Measurements from ENCODE around the gene MRPL32. TPM values are rescaled to one million over a fixed set of nuclear protein-coding genes. Genes with fewer than 3 reads are reported as not detected.

MRPL32 gene
- total and polyA plus RNA-seq, 2 of the 13 experiments (the other 11 are each of a cell fraction or from before 2014, with no cell fraction given): 39.0 to 81.2 TPM

GRCh38 chr7:42926204-42926603, 6.0 kb upstream of the MRPL32 start:
- H3K27ac ChIP-seq (ENCODE audit: extremely low read length, insufficient read depth, low read length): no peak overlapping the region
- POLR2A ChIA-PET: no interaction called here
- CTCF ChIA-PET (ENCODE audit: low intra/inter-chr PET ratio, low total read pairs): no interaction called here

DNA sequence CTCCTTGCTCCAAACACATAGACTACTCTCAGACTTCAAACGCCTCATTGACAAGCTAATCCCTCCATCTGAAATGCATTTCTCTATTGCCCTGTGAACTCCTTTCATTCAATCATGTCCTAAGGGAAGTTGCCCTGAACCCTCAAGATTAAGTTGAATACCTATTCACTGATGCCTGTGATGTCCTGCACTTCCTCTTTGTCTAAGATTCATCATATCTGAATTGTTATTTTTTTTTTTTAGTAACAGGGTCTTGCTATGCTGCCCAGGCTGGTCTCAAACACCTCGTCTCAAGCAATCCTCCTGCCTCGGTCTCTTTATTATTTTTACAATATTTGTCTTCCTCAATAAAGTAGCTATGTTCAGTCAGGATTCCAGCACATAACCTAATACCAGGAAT, 3.4 kb upstream of the MRPL32 start:
- no TSS peak for BruUV-seq (replicated peaks)
- Histone ChIP-seq H3K9ac (ENCODE audit: insufficient read depth, low read depth, low read length) (no peak overlapping the region), H3K36me3 (replicated peaks in 1 of 2; ENCODE audit: control insufficient read depth in 1 of 2, insufficient read depth in 2 of 2, low read length in 2 of 2) (peaks cover 4 to 26% of the 10 kb centered on the region in 2 experiments), H3K27ac (ENCODE audit: extremely low read length, insufficient read depth, low read length) (no peak overlapping the region), H2AFZ (ENCODE audit: low read length) (no peak overlapping the region), H3K27me3 (ENCODE audit: control insufficient read depth in 1 of 2, insufficient read depth in 2 of 2, low read length in 2 of 2) (no peaks in the 10 kb centered on the region; a peak in 1 of 5 replicates), H3K4me2 (ENCODE audit: low read depth, low read length) (peak overlapping the region; percentile 37), H4K20me1 (ENCODE audit: insufficient read depth, low read length) (peaks cover 20% of the 10 kb centered on the region), H3K4me3 (replicated peaks in 1 of 3; ENCODE audit: insufficient read depth in 1 of 3, low read depth in 2 of 3, low read length in 3 of 3) (no peak overlapping the region), H3K9me3 (ENCODE audit: low read length) (no peaks in the 10 kb centered on the region), H3K4me1 (ENCODE audit: insufficient read depth, low read length) (peaks cover 43% of the 10 kb centered on the region), H3K79me2 (ENCODE audit: insufficient read depth, low read length) (peaks cover 64% of the 10 kb centered on the region)
- CTCF ChIA-PET (ENCODE audit: low intra/inter-chr PET ratio, low total read pairs): no interaction called here
- intact Hi-C loops (cut with micrococcal nuclease; ENCODE audit: unreplicated experiment) (no loop called here), in situ Hi-C loops (cut with HindIII; ENCODE audit: extremely low pct_ligation_motif_present, low pct_unique_long_range_greater_than_20kb) (no loop called here)
- ATAC-seq (no peak), DNase-seq (ENCODE audit: low spot score) (no peak), FAIRE-seq (no peak)
- POLR2A ChIA-PET: interaction anchor here (1.0 kb wide), 1 partner anchor 13 kb away, joined by 3 read pairs; no protein-coding TSS in a partner anchor
- TF ChIP-seq NAIF1 (CRISPR knock-in tag; IDR thresholded peaks at IDR 0.05; ENCODE audit: borderline replicate concordance) (no peak), RCOR2 (CRISPR knock-in tag; IDR thresholded peaks at IDR 0.05) (no peak), ZSCAN30 (CRISPR knock-in tag; IDR thresholded peaks at IDR 0.05) (no peak), ZNF121 (CRISPR knock-in tag; IDR thresholded peaks at IDR 0.05) (peak; percentile 49; the same call in 1 of the 2 replicates), MED8 (CRISPR knock-in tag; IDR thresholded peaks at IDR 0.05; ENCODE audit: insufficient replicate concordance) (no peak)
- TF ChIP-seq, protein P1, sequence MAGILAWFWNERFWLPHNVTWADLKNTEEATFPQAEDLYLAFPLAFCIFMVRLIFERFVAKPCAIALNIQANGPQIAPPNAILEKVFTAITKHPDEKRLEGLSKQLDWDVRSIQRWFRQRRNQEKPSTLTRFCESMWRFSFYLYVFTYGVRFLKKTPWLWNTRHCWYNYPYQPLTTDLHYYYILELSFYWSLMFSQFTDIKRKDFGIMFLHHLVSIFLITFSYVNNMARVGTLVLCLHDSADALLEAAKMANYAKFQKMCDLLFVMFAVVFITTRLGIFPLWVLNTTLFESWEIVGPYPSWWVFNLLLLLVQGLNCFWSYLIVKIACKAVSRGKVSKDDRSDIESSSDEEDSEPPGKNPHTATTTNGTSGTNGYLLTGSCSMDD (CRISPR knock-in tag; IDR thresholded peaks at IDR 0.05): no peak
- WGBS (ENCODE audit: low lambda C conversion rate): 64% methylated on average over 3 of the region's 3 CpGs

More at GRCh38 chr7:42926204-42926603, 6.0 kb upstream of the MRPL32 start:
- Histone ChIP-seq H3K4me1 (ENCODE audit: insufficient read depth, low read length) (peaks cover 36% of the 10 kb centered on the region), H3K4me2 (ENCODE audit: low read depth, low read length) (no peak overlapping the region), H3K79me2 (ENCODE audit: insufficient read depth, low read length) (peaks cover 41% of the 10 kb centered on the region), H3K9me3 (ENCODE audit: low read length) (no peaks in the 10 kb centered on the region), H4K20me1 (ENCODE audit: insufficient read depth, low read length) (peaks cover 20% of the 10 kb centered on the region), H3K27me3 (ENCODE audit: control insufficient read depth in 1 of 2, insufficient read depth in 2 of 2, low read length in 2 of 2) (no peaks in the 10 kb centered on the region; a peak in 1 of 5 replicates), H3K36me3 (replicated peaks in 1 of 2; ENCODE audit: control insufficient read depth in 1 of 2, insufficient read depth in 2 of 2, low read length in 2 of 2) (peaks cover 4 to 51% of the 10 kb centered on the region in 2 experiments), H3K4me3 (replicated peaks in 1 of 3; ENCODE audit: insufficient read depth in 1 of 3, low read depth in 2 of 3, low read length in 3 of 3) (no peak overlapping the region), H3K9ac (ENCODE audit: insufficient read depth, low read depth, low read length) (no peak overlapping the region), H2AFZ (ENCODE audit: low read length) (no peak overlapping the region)
- DNase-seq (ENCODE audit: low spot score) (no peak), FAIRE-seq (no peak), ATAC-seq (no peak)
- BruUV-seq (replicated peaks): no TSS peak
- intact Hi-C loops (cut with micrococcal nuclease; ENCODE audit: unreplicated experiment) (no loop called here), in situ Hi-C loops (cut with HindIII; ENCODE audit: extremely low pct_ligation_motif_present, low pct_unique_long_range_greater_than_20kb) (no loop called here)
- 95% methylated on average over 5 of the region's 5 CpGs for WGBS (ENCODE audit: low lambda C conversion rate)
- TF ChIP-seq CREB3 (CRISPR knock-in tag; IDR thresholded peaks at IDR 0.05) (no peak), TARDBP (CRISPR knock-in tag; IDR thresholded peaks at IDR 0.05) (no peak), RBFOX2 (IDR thresholded peaks at IDR 0.05; ENCODE audit: low read depth, low read length) (0 out of 2 replicates have a peak, but pooled peaks have one; percentile 20)
